Suppressor macrophage treated with lipopolysaccharide for 4 hours (primary cell): ENCODE results near the gene SPG7.
"Not testable (repeated sequence)": the region's sequence is repeated elsewhere in the genome, so short reads cannot be mapped to it uniquely, and the experiment has no call there.

Experiments used
- DNase-seq: peaks from one replicate; pipeline ENCODE4 v3.0.0-alpha.2; 2020

Gene SPG7

DNA sequence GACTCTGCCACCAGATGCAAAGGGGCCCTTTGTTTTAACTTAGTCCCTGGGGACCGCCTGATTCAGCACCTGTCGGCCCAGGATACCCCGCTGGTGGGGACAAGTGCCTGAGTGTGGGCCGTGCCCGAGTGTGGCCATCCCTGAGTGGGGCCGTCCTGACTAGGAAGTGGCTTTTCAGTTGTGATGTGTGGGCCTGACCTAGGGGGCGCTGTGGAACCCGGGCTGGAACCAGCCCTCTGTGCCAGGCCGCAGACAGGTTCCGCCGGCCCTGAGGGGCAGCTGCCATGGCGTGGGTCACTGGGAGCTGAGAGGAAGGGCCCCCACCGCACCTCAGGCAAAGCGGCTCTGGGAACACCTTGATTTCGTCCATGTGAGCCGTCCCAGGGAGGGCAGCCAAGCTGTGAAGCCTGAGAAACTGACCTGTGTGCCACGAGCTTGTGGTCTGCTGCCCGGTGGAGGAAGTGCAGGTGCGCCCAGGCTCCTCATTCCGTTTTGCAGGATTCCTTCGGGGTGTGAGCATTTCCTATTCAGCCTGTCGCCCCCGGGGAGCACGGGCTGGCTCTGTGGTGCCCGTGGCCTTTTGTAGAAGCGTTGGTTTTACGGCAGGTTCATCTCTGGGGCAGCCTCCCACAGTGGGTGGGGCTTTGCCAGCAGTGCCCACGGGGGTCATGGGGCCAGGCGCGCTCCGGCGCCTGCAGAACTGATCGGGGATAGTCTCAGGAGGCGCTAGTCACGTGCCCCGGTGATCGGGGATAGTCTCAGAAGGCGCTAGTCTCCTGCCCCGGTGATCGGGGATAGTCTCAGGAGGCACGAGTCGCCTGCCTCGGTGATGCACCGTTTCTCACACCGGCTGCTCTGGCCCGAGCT, 57.5 kb downstream of the SPG7 start:
- DNase-seq = peak; percentile 50

DNA sequence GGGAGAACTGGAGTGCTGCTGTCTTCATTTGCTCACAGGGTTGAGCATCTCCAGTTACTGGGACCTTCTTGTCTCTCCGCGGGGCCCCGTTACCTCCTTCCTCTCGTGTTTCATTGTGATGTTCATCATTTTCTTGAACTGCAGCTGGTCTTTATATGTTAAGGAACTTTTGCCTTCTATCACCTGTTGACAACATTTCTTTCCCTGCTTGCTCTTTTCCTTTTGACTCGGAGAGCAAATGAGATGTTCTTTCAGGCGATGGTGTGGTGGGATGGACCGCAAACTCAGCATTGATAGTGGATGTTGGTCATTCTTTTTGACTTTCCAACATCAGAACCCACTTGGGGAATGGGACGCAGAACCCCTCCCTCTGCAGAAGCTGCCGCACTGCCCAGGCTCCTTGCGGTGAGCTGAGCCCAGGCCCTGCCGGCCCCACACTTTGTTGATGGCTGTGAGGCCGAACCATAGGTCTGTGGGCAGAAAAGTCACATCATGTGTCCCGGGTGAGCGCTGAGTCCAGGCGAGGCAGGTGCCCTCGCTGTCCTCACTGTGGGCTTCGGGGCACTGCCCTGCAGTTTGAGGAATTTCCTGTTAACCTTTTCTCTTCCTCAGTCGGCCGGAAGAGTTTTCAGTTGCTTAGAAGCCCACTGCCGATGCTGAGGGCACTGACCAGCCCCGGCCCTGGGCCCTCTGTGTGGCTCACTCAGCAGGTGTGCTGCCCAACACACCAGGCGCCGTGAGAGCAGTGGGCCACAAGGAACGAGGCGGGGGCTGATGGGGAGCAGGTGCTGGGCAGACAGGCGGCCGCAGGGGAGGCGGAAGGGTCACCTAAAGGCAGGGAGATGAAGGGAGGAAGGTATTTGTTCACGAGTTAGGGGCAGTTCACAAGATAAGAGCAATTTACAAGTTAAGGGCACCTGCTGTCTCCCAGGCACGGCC, 59.7 kb downstream of the SPG7 start:
- DNase-seq = no peak

DNA sequence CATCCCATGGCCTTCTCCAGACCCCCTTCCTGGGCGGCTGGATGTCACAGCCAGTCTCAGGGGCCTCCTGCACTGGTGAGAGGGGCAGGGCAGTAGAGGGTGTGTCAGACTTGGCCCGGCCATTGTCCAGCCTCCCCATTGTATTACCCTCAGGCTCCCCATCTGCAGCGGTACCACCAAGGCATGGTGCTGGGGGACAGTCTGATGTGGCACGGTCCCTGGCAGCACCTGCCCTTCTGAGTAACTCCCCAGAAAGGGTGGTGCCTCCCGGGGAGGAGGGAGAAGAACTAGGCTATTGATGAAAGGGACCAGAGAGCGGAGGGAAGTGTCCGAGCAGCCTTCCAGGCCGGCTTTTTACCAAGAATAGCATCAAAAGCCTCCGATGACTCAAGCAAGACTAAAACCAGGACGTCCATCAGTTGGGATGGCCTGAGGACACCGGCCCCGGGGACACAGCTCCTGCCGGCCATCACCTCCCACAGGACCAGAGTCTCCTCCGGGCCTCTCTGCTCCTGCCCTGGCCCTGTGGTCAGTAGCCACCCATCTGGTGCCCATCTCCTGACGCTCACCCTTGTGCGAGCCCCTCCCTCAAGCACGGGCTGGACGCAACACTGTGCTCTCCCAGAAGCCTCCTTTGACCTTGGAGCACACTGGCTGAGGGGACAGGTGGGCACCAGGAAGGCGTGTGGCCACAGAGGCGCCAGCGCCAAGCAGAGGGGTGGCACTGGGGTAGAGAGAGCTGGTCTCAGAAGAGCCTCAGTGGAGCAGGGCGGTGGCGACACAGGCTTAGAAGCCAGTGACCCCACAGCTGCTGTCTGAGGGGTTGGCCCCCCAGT, 61.5 kb downstream of the SPG7 start:
- no peak for DNase-seq

DNA sequence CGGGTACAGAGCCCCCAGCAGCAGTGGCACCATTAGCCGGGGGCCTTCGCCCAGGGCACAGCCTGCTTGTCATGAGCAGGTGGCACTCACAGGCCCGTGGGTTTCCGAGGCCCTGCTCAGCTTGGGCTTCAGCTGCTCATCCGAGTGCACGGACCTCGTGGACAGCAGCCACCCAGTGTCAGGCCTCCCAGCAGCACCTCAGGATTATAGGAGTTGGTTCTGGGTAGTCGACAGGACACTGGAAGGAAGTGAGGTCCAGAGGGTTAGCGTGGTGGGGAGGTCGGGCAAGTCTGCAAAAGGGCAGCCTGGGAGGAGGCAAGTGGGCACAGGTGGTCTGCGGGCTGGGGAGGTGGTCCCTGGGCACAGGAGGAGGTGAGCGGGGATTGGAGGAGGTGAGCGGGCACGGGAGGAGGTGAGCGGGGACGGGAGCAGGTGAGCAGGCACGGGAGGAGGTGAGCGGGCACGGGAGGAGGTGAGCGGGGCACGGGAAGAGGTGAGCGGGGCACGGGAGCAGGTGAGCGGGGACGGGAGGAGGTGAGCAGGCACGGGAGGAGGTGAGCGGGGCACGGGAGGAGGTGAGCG, 62.2 kb downstream of the SPG7 start:
- DNase-seq = no peak

DNA sequence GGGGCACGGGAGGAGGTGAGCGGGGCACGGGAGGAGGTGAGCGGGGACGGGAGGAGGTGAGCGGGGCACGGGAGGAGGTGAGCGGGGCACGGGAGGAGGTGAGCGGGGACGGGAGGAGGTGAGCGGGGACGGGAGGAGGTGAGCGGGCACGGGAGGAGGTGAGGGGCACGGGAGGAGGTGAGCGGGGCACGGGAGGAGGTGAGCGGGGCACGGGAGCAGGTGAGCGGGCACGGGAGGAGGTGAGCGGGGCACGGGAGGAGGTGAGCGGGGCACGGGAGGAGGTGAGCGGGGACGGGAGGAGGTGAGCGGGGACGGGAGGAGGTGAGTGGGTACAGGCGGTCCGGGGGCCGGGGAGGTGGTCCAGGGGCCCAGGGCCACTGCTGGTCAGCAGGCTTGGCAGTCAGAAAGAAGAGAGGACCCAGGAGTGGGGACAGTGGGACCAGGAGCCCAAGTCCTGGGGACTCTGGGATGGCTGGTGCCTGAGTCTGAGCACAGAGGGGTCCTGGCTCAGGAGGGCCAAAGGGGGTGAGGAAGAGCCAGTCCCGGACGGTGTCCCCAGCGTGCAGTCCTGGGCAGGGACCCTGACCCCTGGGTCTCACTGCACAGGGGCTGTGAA, 62.9 kb downstream of the SPG7 start:
- not testable (repeated sequence) for DNase-seq

DNA sequence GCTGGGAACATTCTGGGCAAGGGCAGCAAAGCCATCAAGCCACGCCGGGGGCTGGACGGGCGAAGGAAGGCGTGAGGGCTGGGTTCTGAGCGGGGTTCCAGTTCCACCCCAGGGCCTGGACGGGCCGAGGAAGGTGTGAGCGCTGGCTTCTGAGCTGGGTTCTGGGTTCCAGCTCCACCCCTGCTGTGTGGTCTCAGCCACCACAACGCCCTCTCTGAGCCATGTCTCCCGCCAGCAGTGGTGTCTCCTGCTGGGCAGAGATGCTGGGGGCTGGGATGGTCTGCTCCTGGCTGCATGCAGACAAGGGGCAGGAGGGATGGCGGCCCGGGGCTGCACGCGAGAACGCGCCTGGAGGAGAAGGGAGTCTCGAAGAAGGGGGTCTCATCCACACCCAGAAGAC, 63.4 kb downstream of the SPG7 start:
- DNase-seq = no peak

DNA sequence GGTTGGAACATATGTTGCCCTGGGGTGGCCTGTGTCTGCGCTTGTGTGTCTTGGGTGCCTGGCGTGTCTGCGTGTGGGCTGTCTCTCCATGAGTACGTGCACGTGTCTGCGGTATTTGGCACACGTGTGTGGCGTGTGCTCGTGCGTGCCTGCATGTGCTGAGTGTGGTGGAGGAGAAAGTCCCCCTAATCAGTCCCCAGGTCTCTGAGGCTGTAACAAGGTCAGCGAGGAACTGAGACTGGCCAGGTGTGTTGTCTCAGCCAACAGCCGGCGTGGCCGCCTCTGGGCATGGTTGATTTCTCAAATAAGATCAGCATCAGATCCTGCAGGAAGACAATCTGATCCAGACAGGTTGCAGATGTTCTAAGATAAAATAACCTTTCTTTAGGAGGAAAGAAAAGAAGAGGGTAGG, 63.9 kb downstream of the SPG7 start:
- DNase-seq = no peak

DNA sequence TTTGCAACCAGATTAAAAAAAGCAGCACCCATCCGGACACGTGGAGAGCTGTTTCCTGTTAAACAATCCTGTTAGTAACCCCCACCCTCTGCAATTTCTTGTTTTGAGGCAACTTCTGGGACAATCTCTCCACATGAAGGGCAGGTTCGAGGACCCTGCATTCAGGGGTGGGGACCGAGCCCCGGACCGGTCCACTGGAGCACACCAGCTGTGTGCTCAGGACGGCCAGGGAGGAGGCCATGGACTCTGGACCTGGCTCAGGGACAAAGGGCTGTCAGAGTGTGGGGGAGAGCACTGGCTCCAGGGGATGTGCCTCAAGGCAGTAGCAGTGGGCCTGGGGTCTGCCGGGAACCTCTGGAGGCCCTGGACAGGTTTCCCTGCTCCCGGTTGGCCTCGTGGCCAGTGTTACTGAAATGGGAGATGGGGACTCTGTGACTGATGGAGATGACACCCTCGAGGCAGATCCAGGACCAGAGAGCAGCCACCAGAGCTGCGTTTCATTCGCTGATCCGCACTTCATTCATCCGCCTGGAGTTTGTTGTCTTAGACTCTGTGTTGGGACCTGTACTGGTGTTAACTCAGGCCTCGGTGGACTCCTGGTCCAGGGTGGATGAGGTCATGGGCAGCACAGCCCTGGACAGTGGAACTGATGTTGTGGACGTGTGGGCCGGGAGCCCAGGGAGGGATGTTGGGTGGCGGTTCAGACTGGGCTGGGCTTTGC, 64.4 kb downstream of the SPG7 start:
- DNase-seq = no peak

DNA sequence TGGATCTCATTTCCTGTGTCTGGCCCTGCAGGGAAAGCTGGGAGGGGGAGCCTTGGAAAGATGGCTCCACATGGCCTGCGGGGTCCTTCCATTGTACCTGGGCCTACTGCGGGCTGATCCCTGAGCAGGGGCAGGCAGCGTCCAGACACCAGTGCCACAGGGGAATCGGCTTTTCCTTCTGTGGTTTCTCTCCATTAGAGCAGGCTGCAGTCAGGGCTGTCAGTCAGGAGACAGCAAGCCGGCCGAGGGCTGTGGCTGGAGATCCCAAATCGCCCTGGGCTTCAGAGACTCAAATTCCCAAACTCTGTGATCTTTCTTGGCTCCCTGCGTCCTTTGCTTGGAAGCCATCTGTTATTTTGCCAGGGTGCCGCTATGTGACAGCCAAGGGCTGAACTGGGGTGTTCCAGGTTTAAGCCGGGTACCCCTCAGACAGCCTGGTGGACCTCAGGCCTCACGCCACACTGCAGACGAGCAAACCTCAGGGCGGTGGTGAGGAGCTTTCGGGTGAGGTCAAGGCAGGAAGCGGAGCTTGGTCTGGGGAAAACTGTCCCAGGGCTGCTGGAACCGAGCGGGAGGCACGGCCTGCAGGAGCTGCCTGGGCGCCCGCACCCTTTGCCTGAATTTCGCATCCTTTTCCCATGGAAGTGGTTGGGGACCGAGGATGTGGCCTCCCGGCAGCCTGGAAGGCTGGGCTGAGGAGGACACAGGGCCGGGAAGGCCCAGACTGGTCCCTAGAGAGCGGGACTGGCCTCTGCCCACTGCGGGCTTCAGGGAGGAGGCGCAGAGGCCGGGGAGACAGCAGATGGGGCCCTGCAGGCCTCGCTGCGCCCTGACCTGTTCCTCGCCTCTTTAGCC, 65.8 kb downstream of the SPG7 start:
- no peak for DNase-seq

DNA sequence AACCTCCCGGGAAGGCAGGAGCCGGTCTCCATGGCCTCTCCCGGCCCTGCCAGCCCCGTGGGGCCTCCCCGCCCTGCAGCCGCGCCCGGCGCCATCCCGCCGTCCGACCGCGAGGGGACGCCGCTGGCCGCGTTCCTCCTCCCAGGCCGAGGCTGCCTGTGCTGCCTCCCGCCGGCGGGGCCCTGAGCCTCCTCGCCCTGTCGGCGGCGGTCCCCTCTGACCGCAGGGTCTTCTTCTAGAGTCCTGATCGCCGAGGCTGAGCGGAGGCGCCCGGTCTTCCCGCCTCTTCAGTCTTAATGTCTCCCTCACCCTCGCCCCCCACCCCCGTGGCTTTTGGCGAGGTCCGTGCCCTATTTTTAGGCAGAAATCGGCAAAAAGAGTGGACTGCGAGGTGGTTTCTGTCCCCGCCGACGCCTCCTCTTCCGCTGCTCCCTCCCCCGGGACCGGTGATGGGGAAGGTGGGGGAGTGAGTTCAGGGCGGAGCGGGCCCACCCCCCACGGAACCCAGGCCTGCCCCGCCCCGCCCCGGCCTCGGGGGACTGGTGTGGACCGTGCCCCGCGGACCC, 66.6 kb downstream of the SPG7 start:
- DNase-seq = peak; percentile 75

DNA sequence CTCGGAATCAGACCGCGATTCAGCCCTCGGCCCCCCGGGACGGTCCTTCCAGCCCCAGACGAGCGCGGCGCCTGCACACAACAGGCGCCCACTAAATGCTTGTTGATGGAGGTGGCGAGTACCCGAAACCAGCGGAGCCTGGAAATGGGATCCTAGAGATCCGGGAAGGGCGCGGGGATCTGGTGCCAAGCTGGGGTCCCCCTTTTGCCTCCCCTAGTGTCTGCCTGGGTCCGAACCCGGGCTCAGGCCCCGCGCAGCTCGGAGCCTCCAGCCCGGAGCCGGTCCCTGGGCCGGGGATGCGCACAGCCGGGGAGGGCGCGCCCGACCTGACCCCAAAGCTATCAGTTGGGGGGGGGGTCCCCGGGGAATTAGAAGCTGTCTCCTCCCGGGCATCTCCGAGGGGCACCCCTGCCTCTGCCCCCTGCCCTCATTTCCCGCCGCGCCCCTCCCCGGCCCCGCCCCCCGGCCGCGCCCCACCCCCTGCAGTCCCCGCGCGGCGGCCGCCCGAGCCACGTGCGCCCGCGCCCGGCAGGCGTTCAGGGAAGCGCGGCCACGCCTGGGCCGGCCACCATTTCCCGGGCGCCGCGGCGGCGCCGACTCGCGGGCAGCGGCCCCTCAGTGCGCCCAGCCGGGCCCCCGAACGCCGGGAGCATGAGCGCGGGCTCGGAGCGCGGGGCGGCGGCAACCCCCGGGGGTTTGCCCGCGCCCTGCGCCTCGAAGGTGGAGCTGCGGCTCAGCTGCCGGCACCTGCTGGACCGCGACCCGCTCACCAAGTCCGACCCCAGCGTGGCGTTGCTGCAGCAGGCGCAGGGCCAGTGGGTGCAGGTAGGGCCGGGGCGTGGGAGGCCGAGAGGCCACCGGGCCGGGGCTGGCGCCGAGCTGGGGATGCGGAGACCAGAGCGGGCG, 67.3 kb downstream of the SPG7 start, which contains the start of gene CPNE7:
Gene CPNE7, plus strand, starts transcription at position 512 of the 906 bp plus-strand sequence. Its CDS starts 140 bp downstream, at position 652.
- DNase-seq = no peak

DNA sequence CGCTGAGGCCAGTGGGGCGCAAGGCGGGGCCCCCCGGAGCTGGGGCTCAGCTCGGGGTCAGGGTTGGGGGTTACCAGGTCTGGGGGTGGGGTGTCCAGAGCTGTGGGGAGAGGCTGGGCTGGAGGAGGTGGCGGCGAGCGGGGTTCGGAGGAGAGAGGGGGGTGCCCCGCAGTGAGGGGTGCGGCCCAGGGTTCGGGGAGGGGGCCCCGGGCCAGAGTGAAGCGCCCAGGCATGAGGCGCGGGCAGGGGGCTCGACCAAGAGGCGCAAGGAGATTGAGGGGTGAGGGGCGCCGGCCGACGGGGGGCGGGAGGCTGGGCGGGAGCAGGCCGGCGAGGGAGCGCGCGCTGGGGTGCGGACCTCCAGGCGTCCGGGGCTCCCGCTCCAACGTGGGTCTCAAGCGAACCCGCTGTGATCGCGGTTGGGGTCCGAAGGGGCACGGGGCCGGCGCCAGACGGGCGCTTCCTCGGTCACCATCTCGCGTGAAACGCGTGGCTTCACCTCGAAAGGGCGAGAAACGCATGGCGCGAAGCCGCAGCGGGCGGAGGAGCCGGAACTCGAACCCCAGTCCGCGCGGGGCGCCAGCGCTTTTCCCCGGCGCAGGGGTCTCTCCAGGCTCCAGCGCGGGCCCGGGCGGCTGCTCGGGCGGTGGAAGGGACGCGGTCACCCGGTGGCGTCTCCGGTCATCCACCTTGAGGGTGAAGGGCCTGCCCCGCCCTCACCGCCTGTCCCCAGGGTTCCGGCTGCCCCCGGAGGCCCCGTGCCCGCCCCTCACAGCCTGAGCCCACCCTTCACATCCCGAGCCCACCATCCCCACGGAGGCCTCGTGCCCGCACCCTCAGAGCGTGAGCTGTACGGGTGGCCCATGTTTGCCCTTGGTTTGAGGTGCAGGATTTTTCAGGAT, 68.2 kb downstream of the SPG7 start:
- no peak for DNase-seq

DNA sequence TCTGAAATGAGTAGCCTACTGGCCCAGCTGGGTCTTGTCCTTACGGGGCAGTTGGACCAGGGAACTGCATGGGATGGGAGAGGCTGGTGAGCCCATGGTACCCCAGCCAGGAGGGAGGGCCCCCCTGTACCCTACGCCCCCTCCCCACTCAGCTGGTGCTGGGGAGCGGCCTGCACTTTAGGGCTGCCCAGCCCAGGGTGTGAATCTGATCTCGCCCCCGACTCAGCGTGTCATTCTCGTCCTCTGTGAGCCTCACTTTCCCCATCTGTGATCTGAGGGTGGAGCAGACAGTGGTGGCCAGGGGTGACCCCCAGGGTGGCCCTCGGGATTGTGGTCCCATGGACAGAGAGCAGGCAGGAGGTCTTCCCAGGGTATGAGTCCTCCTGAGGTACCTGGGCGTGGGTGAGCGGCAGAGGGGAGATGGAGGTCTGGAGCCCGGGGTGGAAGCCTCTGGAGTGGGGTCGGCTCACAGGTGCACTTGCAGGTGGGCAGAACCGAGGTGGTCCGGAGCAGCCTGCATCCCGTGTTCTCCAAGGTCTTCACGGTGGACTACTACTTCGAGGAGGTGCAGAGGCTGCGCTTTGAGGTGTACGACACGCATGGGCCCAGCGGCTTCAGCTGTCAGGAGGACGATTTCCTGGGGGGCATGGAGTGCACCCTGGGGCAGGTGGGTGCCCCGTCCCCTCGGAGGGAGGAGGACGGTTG, 69.0 kb downstream of the SPG7 start:
- DNase-seq = no peak

DNA sequence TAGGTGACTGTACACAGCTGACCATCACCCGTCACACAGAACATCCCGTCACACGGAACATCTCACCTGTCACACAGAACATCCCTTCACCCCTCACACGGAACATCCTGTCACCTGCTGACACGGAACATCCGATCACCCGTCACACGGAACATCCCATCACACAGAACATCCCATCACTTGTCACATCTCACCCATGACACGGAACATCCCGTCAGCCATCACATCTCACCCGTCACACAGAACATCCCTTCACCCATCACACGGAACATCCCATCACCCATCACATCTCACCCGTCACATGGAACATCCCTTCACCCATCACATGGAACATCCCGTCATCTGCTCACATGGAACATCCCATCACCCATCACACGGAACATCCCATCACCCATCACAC, 71.1 kb downstream of the SPG7 start:
- no peak for DNase-seq

DNA sequence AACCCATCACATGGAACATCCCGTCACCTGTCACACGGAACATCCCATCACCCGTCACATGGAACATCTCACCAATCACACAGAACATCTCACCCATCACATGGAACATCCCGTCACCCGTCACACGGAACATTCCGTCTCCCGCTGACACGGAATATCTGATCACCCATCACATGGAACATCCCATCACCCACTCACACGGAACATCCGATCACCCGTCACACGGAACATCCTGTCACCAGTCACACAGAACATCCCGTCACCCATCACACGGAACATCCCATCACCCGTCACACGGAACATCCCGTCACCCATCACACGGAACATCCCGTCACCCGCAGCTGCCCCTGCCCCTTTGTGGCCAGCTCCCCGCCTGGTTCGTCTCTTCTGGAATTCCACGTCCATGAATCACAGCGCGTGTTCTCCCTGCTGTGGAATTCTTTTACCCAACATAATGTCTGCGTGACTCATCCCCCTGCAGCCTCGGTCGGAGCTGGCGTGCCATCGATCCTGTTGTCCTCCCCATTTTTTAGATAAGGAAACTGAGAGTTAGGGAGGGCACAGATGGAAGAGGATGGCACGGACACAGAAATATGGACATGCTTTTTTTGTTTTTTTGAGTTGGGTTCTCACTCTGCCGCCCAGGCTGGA, 73.0 kb downstream of the SPG7 start:
- no peak for DNase-seq

DNA sequence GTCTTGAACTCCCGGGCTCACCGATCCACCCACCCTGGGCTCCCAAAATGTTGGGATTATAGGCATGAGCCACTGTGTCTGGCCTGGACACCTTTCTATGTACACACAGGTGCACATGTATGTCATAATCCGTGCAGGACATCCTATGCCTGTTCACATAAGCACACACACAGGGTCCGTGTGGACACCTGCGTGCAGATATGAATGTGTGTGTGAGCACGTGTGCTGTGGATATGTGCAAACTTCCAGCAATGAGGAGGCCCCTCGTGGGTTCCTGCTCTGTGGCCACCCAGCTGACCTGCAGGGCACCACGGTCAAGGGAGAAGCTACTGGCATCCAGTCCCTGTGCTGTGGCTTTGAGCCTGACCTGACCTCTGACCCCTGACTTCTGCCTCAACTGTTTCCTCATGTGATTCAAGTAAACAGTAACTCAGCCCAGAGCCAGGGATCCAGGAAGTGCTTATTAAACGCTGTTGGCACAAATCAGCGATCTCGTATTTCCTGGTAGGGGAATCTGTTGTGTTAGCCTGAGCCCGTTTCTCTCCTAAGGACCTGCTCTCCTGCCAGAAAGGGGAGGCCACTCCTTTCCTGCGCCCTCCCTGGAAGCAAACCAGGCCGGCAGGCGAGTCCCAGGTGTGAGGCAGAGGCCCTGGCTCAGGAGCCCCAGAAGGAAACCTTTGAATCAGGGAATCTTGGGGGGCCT, 73.8 kb downstream of the SPG7 start:
- no peak for DNase-seq
